HG02642 (cell line): ENCODE data around the gene IMPDH2.
"Not testable (repeated sequence)": the region's sequence is repeated elsewhere in the genome, so short reads cannot be mapped to it uniquely, and the experiment has no call there.

Experiments
- ATAC-seq: cut with Tn5 transposase; IDR thresholded peaks from one replicate; pipeline ENCODE4 v1.9.1; 2021; ENCODE audit warnings: mild to moderate bottlenecking; ENCODE audit not compliant: unreplicated experiment, poor library complexity

IMPDH2 gene

DNA sequence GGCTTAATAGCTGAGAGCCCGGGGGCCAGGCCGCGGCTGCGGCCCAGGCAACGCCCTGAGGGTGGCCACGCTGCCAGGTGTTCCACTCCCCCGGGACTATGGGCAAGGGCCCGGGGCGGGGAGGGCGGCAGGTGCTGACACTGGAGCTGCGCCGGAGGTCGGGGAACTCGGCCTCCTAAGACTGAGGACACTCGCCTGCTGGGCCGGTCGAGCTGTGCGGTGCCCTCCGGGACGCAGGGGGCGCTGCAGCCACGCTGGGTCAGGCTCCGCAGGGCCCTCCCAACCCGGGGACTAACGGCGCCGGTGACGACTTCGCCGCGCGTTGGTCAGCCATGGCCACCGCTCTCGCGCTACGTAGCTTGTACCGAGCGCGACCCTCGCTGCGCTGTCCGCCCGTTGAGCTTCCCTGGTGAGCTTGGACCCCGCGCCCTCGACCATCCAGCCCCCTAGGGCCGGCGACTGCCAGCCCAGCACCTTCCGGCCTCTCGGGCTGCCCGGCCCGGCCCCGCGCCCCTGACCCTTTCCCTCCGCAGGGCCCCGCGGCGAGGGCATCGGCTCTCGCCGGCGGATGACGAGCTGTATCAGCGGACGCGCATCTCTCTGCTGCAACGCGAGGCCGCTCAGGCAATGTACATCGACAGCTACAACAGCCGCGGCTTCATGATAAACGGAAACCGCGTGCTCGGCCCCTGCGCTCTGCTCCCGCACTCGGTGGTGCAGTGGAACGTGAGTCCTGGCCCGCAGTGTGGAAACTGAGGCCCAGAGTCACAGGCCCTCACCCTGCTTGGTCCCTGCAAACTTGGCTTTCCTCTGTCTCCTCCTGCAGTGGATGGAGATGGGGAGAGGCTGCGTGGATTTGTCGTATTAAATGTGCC lies 7.1 kb downstream of the IMPDH2 start, which contains the start of gene NDUFAF3:
Gene NDUFAF3, plus strand, starts transcription at position 309 of the 875 bp plus-strand sequence. Its CDS starts 24 bp downstream, at position 333.
- ATAC-seq: peak; percentile 62

DNA sequence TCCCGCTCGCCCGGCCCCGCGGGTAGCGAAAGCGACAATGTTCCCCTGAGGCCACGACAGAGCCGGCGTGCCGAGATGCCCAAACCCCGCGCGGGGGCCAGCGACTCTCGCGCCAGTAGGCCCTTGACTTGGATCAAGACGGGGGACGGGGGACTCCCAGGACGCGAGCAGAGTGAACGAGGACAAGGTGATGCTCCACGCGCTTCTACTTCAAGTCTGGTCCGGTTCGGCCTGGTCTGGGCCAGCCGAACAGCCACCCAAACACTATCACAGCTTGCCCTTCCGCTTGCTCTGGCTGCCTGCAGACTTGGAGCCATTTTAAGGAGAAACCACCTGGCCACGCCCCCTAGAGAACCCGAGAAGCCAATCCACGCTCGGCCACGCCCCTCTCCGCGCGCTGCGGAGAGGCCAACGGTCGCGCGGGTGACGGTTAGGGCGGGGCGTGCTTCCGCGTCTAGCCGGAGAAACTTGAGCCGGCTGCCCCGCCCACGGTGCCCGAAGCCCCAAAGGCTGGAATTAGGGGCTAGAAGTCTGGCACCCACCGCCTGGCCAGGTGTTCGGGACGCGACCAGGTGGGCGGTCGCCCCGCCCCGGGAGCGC lies 7.9 kb downstream of the IMPDH2 start:
- peak; percentile 57 for ATAC-seq

DNA sequence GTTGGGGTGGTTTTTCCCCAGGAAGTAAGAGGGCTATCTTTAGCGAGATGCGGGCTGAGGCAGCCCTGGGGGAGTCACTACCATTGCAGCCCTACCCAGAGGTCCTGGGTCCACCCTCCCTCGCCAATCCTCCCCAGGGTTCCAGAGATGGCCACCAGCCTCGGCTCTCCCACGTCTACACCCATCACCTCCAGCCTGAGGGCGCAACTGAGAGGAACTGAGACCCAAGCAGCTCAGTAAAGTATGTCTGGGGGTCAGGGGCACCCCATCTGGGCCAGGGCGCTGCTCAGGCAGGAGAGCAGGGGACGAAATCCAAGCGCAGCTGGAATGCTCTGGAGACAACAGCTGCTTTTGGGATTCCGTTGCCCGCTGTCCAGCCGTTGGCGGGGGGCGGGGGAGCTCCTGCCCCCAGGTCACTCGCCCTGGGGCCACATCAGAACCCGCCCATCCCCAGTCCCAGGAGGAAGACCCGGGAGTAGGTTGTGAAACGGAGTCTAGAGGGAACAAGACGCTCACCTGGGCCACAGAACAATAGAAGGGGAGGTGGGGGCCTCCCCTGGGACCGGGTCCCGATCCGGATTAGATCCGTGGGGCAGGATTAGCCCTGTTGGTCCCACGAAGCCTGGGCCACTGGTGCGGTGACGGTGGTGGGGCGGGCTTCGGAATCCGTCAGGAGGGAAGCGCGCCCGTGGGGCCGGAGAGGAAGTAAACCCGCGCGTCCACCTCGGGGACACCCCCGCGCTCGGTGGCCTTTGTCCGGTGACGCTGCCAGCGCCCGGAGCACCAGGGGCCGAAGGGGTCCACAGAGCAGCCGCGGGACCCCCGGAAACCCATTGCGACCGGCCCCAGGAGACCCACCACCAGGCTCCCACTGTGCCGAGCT lies 8.6 kb downstream of the IMPDH2 start:
- ATAC-seq: peak; percentile 2

DNA sequence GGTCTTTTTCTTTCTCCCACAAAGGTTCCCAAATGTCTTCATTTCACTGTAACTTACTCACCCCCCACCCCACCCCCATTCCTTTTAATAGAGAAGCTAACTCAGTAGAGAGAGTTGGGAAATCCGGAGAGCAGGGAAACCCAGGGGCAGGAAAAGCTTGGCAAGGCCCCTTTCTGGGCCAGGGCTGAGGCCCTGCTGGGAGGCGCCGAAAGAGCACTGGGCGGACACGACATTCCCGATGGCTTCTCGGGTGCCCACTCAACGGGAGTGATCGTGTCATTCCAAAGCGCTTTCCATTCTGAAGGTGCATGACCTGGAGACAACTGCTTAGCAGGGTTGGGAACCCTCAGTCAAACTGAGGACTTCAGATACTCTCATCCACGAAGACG lies 9.3 kb downstream of the IMPDH2 start:
- no peak for ATAC-seq

DNA sequence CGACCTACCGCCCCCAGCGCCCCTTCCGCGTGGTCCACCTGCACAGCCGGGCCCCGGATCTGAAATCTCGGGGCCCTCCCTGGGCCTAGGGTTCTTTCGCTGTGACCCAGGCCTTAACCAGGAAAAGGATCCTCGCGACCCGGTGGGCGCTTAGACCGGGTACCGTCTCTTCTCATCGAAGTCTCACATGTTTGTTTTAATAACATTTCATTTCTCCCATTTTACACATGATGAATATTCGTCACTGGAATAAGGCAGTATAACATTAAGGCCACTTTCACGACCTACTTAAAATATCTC lies 10.5 kb downstream of the IMPDH2 start:
- no peak for ATAC-seq

DNA sequence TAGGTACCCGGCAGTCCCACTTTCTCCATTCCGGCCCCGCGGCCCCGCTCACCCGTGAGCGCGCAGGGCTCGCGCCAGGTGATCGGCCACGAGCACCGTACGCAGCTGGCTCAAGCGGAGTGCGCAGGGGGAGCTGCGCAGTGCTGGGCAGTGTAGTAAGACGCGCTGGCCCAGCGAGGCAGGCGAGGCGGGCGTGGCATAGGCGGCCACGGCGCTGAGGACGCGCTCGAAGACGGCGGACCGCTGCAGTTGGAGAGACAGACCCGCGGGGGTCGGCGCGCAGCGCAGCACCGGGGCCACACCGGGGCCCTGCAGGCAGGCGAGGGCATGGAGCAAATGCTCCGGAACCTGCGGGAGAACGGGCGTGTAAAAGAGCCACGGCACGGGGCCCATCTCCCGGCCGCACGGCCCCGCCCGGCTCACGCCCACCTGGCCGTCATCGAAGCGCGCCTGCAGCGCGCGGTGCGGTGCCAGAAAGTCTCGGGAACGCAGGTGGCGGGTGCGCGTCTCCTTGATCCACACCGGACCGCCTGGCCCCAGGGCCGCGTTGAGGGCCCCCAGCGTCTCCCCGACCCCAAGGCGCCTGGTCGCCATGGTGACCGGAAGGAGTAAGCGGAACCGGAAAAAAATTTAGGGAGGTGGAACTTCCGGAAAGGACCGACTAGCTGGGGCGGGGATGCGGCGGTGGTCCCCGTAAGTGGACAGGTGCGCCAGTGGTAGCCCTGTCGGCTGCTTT lies 11.1 kb downstream of the IMPDH2 start, which contains the start of gene DALRD3:
Gene DALRD3, minus strand, starts transcription at position 610 of the 736 bp plus-strand sequence. Its CDS starts 16 bp downstream, at position 594.
- ATAC-seq: no peak

DNA sequence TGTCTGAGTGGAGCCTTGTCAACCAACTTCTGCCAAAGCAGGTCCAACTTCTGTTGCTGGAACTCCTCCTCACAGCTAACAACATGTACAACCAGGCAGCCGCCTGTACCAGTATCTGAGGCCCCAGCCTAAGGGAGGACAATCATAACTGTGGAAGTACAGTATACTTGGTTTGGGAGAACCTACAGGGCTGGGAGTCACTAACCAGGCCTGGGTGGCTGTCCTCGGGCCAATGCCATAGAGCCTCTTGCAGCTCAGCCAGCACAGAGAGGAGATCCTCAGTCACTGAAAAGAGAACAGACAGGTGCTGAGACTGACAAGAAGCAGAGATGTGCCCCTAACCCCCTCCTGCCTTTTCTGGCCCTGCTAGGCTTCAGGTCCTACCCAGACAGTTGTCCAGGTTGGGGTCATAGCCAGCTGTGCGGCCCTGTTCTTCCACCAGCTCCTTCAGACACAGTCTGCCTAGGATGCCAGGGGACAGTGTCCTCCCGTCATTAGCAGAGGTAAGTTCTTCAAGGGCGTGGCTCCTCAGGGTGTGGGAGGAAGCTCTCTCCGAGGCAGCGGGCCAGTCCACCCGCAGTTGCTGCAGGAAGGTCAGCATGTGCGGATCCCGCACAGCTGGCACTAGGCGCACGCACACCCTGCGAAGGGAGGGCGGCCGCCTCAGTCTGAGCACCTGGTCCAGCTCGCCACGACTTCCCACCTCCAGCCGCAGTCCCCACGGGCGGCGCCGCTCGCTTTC lies 11.8 kb downstream of the IMPDH2 start:
- ATAC-seq: no peak

DNA sequence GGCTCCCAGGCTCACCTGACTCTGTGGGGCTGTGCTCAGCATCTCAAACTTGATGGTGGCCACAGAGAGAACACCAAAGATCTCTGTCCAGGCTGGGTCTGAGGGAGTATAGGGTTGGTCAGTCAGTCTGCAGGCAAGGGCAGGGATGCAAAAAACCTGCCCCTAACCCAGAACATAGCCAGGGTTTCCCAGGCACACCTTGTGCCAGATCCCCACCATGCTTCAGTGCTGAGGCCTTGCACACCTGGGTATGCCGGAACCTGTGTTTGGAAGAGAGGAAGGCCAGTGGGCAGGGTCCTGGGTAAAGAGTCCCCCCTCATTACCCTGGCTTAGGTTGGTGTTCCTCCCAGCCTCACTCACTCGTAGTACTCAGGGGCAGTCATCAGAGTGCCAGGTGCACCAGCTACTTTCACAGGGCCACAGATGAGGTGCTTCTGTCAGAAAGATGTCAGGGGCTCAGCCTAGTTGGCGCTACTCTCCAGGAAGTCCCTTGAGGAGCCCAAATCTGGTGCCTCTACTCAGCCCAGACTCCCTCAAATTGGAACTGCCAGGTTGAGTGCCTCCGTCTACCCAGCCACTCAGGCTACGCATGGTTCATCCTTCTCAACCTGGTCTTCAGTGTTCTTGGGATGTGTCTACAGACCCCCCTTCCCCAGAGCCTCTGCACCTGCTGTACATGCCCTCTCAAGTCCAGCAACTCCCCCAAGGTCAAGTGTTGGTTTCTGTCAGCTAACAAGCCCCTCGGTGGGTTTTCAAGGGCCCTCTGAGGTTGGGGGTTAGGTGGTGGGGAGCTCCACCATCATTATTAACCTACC lies 12.6 kb downstream of the IMPDH2 start:
- ATAC-seq: no peak

DNA sequence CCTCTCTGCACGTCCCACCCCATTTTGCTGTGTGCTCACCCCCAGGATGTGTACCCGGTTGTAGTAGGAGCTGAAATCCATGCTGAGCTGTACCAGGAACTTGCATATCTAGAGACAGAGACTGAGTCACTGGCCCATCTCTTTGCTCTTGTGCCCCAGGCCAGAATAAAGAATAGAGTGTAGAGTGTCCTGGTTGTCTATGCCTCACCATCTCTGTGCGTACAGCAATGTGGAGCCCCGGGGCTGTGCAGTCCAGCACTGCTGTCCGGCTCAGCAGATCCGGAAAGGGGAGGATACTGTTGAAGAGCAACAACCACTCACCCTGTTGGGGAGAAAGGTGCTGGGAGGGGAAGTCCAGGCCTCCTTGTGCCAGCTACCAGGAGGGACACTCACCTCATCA lies 13.4 kb downstream of the IMPDH2 start:
- no peak for ATAC-seq

DNA sequence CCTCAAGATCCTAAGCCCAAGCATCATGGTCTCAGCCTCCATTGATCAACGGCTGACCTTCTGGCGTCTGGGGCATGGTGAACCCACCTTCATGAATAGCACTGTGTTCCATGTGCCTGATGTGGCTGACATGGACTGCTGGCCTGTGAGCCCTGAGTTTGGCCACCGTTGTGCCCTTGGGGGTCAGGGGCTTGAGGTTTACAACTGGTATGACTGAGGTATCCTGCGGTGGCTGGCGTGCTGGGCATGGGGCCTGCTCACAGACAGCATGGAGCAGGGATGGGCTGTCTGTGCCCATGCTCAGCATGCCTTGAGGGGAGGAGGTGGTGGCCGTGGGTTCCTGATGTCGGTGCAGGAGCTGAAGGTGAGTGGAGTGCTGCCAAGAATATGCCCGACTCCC lies 14.1 kb downstream of the IMPDH2 start:
- no peak for ATAC-seq

DNA sequence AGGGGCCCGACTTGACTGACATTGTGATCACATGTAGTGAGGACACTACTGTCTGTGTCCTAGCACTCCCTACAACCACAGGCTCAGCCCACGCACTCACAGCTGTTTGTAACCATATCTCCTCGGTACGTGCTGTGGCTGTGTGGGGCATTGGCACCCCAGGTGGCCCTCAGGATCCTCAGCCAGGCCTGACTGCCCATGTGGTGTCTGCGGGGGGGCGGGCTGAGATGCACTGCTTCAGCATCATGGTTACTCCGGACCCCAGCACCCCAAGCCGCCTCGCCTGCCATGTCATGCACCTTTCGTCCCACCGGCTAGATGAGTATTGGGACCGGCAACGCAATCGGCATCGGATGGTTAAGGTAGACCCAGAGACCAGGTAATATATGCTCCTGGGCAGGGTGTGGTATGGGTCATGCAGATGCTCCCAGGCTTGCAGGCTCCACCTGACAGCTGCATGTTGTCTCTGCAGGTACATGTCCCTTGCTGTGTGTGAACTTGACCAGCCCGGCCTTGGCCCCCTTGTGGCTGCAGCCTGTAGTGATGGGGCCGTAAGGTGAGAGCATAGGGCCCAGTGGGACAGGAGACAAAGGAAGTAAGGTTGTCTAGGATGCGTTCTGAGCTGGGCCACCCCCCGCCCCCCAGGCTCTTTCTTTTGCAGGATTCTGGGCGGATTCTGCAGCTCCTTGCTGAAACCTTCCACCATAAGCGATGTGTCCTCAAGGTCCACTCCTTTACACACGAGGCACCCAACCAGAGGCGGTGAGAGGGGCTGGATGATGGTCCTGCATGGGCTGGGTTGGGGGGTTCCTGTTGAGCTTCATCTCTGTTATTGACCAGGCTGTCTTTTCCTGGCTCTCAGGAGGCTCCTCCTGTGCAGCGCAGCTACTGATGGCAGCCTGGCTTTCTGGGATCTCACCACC lies 15.2 kb downstream of the IMPDH2 start:
- ATAC-seq: no peak

DNA sequence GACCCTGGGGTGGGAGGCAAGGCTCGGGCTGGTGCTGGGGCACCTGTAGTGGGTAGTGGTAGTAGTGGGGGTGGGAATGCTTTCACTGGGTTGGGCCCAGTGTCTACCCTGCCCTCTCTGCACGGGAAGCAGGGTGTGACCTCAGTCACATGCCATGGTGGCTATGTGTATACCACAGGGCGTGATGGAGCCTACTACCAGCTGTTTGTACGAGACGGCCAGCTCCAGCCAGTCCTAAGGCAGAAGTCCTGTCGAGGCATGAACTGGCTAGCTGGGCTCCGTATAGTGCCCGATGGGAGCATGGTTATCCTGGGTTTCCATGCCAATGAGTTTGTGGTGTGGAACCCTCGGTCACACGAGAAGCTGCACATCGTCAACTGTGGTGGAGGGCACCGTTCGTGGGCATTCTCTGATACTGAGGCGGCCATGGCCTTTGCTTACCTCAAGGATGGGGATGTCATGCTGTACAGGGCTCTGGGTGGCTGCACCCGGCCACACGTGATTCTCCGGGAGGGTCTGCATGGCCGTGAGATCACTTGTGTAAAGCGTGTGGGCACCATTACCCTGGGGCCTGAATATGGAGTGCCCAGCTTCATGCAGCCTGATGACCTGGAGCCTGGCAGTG lies 16.0 kb downstream of the IMPDH2 start:
- no peak for ATAC-seq

DNA sequence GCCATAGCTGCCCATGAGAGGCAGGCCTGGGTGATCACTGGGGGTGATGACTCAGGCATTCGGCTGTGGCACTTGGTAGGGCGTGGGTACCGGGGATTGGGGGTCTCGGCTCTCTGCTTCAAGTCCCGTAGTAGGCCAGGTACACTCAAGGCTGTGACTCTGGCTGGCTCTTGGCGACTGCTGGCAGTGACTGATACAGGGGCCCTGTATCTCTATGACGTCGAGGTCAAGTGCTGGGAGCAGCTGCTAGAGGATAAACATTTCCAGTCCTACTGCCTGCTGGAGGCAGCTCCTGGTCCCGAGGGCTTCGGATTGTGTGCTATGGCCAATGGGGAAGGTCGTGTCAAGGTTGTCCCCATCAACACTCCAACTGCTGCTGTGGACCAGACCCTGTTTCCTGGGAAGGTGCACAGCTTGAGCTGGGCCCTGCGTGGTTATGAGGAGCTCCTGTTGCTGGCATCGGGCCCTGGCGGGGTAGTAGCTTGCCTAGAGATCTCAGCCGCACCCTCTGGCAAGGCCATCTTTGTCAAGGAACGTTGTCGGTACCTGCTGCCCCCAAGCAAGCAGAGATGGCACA lies 16.7 kb downstream of the IMPDH2 start:
- no peak for ATAC-seq

DNA sequence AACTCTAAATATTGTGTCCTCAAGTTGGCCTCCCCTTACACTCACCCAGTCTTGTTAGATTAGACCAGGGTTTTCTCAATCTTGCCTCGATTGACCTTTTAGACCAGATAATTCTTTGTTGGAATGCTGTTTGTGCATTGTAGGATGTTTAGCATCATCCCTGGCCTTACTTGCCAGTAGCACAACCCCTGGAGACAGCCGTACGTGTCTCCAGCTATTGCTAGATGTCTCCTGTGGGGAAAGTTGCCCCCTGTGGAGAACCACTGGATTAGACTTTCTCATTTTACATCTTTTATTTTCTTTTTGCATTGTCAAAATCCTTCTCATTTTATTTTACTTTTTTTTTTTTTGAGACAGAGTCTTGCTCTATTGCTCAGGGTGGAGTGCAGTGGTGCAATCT lies 19.8 kb downstream of the IMPDH2 start:
- no peak for ATAC-seq

DNA sequence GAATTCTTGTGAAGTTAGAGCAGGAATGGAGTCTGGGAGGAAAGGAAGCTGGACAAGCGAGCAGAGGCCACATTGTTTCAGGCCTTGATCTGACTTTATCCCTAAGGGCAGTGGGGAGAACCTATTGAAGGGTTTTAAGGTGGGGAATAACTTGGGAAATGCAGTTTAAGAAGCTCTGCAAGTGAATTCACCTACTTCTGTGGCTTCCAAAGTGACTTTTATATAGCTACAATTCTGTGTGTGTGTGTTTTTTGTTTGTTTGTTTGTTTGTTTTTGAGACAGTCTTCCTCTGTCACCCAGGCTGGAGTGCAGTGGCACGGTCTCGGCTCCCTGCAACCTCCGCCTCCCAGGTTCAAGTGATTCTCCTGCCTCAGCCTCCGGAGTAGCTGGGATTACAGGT lies 20.6 kb downstream of the IMPDH2 start:
- ATAC-seq: not testable (repeated sequence)

DNA sequence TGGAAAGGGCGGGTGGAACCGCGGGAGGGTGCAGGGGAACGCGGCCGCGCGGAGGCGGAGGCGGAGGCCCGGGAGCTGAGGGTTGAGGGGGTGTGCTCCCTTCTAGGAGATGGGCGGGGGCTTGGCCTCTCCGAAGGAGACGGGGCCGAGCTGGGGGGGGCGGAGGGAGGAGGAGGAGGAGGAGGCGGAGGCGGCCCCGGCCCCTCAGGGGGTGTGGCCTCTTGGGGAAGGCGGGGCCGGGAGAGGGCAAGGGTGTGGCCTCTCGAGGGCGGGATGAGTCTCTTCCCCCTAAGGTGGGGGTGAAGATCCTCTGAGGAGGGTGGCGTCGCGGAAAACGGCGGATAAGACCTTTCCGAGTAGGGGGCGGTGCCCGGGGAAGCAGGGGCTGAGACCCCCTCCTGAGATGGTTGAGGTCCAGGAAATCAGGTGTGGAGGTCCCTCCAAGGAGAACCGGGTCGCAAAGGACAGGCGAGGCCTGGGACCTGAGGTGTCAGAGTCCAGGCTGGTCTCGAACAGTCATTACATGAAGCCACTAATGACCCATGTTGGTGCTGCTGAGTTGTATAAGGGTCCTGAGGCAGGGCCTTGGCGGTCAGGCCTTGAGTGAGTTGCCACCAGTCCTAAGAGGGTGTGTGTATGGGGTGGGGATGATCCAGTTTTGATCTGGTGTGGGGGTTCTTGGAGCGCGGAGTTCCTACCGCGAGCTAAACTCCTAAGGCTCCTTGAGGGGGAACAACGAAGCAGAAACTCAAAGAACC lies 21.2 kb downstream of the IMPDH2 start:
- ATAC-seq: peak; percentile 42
